ENCODE measurements around the gene GRIK2.

GRIK2 gene

GRCh38 chr6:102114402-102114801 lies 720.9 kb downstream of the GRIK2 start:
- H3K4me3 ChIP-seq (ENCODE audit: low read depth, low read length): no peak overlapping the region
- TF ChIP-seq CTCF (IDR thresholded peaks at IDR 0.05; ENCODE audit: insufficient read depth, low read depth, low read length, missing control alignments): peak; percentile 41
- peak; percentile 14 for DNase-seq (ENCODE audit: low read depth)

DNA sequence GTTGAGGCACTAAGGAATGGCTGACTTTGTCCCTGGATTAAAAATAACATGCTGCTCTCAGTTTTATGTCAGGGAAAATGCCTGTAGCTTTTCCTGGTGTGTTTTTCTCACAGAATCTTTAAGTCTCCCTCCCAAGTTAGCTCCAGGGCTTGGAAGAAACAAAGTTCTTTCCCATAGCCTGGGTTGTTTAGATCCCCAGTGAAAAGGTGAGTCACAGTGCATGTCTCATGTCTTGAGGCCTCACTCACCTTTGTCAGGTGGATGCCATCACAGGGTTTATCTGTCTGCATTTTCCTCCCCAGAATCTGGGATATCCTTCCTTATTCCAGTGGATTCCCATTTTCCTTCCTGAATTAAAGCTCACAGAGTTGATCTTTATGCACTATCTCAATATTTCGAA lies 722.4 kb downstream of the GRIK2 start:
- no peak for TF ChIP-seq CTCF (IDR thresholded peaks at IDR 0.05; ENCODE audit: insufficient read depth, low read depth, low read length, missing control alignments)
- H3K4me3 ChIP-seq (ENCODE audit: low read depth, low read length): no peak overlapping the region
- DNase-seq (ENCODE audit: low read depth): no peak

GRCh38 chr6:102118034-102118433 lies 724.5 kb downstream of the GRIK2 start:
- DNase-seq (ENCODE audit: low read depth): no peak
- TF ChIP-seq CTCF (IDR thresholded peaks at IDR 0.05; ENCODE audit: insufficient read depth, low read depth, low read length, missing control alignments): no peak
- no peak overlapping the region for H3K4me3 ChIP-seq (ENCODE audit: low read depth, low read length)
